Measurements from ENCODE around the gene HOXD4.

HOXD4 gene

GRCh38 chr2:176151442-176152287 is at the start of gene HOXD4:
TSS of gene HOXD4 (plus strand) at chr2:176151550. CDS start at chr2:176151634, 84 bp downstream.
- DNase-seq: no peak

GRCh38 chr2:176101842-176102241 is 49.5 kb upstream of the HOXD4 start:
- no peak for DNase-seq

- no peak for DNase-seq
These were observed 49.0 kb upstream of the HOXD4 start for GRCh38 chr2:176102309-176102866.

GRCh38 chr2:176103194-176103593 is 48.2 kb upstream of the HOXD4 start:
- no peak for DNase-seq

GRCh38 chr2:176103742-176104315 is 47.5 kb upstream of the HOXD4 start:
- no peak for DNase-seq

- no peak for DNase-seq
These were observed 46.9 kb upstream of the HOXD4 start for GRCh38 chr2:176104316-176105077.

- DNase-seq: no peak
These were observed 46.1 kb upstream of the HOXD4 start for GRCh38 chr2:176105078-176105729.

- no peak for DNase-seq
These were observed 45.4 kb upstream of the HOXD4 start for GRCh38 chr2:176105730-176106580.

GRCh38 chr2:176106581-176107539 is 44.5 kb upstream of the HOXD4 start, which contains the start of gene HOXD11:
TSS of gene HOXD11 (plus strand) at chr2:176107280. CDS start at chr2:176107356, 76 bp downstream.
- DNase-seq: no peak

GRCh38 chr2:176107731-176108181 is 43.6 kb upstream of the HOXD4 start:
- no peak for DNase-seq

- DNase-seq: no peak
These were observed 42.0 kb upstream of the HOXD4 start for GRCh38 chr2:176109192-176109901.

- no peak for DNase-seq
These were observed 41.4 kb upstream of the HOXD4 start for GRCh38 chr2:176109946-176110345.

GRCh38 chr2:176110415-176111308 is 40.7 kb upstream of the HOXD4 start:
- DNase-seq: no peak

- DNase-seq: no peak
These were observed 40.1 kb upstream of the HOXD4 start for GRCh38 chr2:176111309-176111663.

- DNase-seq: no peak
These were observed 39.4 kb upstream of the HOXD4 start for GRCh38 chr2:176111846-176112374.

GRCh38 chr2:176112375-176113302 is 38.7 kb upstream of the HOXD4 start:
- no peak for DNase-seq

All from hippocampal formation (tissue), 2 donors.